NCI-H146 treated with DMSO at 0.1 percent for 48 hours (cell line): ENCODE data around the gene SDK1.
A peak's percentile ranks its signal among the peaks of the same experiment; 100 is the strongest.

Source experiments
- DNase-seq: peaks from one replicate; lab custom pipeline; 2025; ENCODE audit not compliant: unreplicated experiment; lab: John Stamatoyannopoulos, UW

SDK1 gene

DNA sequence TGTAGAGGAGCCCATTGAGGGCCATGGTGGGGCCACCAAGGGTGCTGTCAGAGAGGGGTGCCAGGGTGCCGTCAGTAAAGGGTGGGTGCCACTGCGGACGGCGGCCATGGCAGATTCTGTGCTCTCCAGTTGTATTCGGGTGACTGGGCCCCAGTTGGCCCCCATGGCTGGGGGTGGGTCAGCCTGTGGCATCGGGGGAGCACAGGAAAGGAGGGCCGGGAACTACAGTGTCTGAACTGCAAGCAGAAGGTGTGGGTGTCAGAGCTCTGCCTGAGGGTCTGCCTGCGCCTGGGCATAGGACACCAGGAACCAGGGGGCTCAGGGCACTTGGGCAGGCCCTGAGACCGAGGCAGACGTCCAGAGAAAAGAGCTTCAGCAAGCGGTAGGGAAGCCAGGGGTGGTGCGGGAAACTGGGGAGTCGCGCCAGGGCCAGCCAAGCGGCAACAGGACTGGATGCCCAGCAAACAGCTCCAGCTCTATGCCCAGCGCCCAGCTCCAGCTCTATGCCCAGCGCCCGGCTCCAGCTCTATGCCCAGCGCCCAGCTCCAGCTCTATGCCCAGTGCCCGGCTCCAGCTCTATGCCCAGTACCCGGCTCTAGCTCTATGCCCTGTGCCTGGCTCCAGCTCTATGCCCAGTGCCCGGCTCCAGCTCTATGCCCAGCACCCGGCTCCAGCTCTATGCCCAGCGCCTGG lies 878.8 kb downstream of the SDK1 start:
- DNase-seq: no peak

DNA sequence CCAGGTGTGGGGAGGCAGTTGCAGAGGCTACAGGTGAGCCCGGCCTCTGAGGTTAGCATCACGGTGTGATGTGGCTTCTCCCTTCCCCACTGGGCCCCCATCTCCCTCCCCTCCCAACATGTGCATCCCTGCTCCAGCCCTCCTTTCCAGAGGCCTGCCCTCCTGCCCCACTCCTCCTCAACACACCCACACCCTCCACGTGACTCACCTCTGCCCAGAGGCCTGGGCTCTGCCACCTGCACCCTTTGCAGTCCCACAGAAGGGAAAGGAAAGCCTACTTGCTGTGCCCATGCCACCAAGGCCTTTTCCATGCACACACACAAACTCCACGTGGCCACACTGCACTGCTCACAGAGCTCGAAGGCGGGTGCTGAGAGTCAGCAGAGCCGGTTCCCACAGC lies 880.4 kb downstream of the SDK1 start:
- DNase-seq: no peak

DNA sequence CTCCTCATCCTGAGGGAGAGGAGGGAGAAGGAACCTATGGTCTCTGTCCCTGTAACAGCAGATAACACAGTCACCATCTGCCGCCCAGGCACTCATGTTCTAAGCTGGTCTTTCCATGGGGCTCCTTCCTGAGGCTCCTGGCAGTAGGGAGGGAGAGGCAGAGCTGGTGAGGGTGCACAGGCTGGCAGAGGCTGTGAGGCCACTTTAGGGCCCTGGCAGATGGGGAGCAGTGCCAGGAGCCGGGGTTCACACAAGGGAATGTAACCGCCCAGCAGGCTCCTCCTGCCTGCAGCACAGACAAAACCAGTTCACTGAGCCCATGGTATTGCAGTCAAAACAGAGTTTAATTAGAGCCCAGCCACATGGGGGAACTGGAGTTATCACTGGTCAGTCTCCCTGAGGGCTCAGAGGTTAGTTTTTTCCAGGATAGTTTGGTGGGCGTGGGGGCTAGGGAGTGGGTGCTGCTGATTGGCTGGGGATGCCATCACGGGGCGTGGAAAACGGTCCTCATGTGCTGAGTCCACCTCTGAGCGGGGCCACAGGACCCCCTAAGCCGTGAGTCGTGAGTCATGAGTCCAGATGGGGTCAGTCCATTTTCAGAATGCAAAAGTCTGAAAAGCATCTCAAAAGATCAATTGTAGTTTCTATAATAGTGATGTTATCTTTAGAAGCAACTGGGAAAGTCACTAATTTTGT lies 881.7 kb downstream of the SDK1 start:
- DNase-seq: no peak

DNA sequence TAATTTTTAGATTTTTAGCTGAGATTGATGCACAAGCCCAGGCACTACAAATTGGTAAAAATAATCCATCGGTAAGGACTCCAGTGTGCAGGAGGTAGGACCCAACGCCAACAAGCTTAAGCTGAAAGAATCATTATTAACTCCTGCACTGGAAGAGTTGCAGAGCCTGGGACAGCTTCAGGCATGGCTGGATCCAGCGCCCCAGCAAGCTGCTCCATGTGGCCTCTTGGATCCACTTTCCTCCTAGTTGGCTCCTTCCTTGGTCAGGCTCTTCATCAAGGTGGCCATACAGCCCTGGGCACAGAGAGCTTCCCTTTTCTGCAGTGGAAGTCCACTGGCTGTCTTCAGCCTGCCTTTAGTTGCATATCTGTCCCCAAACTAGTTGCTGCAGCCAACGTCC lies 883.6 kb downstream of the SDK1 start:
- no peak for DNase-seq

DNA sequence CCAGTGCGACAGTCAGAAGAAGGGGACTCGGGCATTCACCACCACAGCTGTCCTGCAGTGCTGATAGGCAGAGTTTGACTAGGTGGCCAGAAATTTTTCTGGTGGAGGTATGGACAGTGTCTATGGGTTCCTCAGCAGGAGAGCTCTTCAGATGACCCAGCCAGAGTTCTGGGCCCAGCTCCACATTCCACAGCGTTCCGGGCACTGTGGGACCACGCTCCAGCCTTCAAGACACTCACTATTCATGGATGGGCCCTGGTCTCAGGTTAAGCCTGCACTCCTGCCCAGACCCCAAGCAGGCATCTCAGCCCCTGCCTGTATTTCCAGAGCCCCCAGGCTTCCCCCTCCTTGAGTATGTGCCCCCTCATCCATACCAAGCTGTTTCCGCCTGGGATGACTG lies 884.1 kb downstream of the SDK1 start:
- DNase-seq: no peak

DNA sequence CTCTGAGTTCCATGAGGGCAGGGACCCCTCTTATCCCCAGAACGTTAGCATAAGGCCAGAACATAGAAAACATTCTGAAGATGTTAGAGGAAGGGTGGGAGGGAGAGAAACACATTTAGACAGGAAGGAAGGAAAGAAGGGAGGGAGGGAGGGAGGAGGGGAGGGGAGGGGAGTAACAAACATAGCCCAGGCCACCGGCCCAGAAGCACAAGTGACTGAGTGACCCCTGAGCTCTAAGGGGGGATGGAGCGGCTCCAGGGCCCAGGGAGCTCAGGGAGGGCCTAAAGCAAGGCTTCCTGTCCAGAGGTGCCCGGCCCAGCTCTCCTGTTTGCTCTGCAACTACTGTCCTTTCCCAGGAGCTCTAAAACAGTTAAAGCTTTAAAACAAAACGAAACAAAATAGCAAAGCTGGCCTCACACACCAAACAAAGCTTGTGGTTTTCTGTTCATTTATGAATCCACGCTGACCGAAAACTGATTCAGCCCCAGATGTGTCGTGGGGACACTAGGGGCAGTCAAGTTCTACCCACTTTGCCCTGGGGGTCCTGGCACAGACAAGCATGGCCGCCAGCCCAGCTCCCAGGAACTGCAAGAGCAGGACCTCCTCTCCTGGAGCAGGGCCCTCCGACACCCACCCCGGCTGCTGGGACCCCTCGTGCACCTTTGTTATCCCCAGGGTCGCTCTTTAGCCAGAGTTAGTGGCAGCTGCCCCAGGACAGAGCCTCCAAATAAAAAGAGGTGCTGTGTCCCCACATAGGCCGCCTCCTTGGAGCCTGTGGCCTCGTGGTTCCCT lies 884.9 kb downstream of the SDK1 start:
- DNase-seq: no peak

DNA sequence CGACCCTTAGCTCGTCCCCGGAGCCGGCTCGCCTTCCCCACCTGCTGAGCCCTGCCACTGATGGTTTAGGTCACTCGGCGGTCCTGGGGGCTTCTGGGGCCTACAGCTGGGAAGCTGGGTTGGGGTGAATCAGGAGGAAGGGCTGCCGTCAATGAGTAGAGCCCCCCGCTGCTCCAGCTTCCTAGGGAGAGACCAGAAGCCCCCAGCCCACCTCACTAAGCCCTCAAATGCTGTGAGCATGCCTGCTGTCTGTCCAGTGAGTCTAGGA lies 885.4 kb downstream of the SDK1 start:
- no peak for DNase-seq

DNA sequence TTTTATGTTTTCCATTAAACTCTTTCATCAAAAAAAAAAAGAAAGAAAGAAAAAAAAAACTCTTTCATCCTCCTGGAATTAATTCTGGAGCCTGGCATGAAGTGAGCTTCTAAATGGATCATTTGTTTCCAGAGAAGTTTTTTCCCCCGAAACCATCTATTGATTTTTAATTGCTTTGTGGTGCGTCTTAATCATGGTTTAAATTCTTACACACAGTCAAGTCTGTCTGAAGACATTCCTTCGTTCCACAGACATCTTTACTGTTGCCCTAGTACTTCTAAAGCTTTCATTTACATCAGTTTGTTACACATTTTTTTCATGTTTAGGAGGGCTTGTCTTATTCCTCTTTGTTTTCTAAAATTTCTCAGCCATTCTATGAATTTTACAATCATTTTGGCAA lies 887.6 kb downstream of the SDK1 start:
- DNase-seq: no peak

DNA sequence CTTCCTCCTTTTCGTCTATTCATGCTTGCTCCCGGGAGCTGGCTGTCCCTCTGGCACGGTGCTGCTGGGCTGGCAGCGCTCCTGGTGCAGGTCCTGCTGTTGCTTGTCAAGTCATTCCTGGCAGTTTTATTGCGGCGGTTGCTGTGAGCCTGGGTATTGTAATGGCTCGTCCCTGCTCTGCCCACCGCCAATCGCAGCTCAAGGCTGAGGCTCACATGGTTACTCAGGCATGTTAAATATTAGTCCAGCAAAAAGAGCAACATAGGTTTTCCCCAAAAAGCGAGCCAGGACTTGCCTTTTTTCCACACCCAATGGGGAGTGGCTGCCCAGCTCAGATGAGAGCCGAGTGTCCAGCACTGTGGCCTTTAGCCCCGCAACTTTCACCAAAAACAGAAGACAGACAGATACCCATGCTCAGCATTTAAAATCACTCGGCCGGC lies 888.1 kb downstream of the SDK1 start:
- DNase-seq: no peak

DNA sequence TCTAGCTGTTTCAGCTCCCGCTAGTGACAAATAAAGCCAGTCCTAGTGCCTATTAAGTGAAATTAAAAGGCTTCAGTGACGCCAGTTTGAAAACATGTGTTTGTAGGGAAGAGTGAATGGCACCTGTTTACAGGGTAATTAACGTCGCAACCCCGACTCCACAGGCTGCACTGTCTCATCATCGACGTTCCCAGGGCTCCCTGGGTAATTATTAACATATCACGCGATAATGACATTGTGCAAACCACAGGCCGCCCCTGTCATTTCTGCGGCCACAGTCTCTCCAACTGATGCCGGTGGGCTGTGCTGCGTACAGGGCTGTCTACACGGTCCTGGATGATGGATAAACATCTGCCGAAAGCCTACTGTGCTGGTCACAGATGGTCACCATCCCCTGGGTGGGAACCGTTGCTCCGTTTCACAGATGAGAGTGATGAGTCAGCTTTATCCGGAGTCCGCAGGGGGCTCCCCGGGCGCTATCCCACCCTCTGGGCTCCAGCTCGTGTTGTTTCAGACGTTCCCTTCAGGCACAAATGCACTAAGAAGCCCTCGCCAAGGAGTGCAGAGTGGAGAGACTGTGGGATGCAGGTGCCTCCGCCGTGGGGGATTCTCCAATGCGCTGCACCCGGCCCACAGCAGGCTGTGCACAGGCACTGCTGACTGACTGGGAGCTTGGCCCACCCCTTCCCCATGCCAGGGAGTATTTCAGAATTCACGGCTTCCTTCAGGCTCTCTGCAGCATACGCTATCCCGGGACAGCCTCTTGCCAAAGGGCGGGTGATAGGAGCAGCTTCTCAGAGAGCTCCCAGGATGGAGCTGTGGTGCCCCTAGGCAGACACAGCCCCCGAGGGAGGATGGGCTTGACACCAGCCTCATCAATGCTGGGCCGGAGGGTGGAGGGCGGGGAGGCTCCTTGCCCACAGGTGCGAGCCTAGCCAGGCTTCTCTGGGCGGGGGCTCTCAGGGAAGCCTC lies 889.2 kb downstream of the SDK1 start:
- DNase-seq: peak; percentile 60

DNA sequence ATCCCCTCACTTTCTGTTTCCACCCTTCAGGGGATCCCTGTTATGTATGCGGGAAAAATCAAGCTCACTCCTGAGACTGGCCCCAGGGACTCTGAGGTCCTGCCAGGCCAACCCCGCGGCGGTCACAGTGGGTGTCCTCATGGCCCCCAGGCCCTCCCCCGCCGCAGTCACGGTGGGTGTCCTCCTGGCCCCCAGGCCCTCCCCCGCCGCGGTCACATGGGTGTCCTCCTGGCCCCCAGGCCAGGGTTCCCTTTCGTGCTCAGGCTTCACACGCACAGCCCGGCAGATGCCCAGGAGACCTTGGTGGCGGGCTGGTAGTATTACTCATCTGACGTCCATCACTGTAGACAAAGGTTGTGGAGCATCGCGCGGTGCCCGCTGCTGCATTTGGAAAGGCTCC lies 890.0 kb downstream of the SDK1 start:
- DNase-seq: no peak

DNA sequence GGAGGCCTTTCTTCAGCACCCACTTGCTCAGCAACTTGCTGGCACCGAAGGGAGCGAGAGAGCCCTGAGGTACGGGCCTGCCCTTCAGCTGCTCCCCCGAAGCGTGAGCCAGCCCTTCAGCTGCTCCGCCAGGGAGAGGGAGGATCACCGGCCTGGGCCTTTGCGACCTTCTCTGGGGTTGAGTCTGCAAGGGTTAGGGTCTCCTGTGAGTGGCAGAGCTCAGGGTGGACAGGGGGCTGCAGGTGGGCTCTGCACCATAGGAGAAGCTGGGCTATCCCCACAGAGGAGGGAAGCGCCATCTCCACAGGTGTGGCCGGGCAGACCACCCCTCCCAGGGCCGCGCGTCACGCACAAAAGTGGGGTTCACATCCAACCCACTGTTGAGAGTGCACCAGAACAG lies 890.5 kb downstream of the SDK1 start:
- DNase-seq: no peak

DNA sequence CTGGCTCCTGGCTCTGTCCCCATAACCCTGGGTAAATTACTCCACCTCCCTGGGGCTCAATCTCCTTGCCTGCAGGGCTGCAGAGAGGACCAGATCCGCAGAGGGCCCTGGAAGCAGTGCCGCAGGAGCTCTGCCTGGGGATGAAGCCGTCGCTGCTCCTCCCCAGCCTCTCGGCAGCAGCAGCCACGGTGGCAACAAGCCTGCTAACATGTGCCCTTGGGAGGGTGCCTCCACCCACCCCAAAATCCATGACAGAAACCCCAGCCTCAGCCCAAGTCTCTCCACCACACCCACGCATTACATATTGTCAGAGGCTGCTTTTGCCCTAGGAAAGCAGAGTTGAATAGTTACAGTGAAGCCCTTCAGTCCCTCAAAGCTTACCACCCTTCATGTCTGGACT lies 894.6 kb downstream of the SDK1 start:
- DNase-seq: no peak

DNA sequence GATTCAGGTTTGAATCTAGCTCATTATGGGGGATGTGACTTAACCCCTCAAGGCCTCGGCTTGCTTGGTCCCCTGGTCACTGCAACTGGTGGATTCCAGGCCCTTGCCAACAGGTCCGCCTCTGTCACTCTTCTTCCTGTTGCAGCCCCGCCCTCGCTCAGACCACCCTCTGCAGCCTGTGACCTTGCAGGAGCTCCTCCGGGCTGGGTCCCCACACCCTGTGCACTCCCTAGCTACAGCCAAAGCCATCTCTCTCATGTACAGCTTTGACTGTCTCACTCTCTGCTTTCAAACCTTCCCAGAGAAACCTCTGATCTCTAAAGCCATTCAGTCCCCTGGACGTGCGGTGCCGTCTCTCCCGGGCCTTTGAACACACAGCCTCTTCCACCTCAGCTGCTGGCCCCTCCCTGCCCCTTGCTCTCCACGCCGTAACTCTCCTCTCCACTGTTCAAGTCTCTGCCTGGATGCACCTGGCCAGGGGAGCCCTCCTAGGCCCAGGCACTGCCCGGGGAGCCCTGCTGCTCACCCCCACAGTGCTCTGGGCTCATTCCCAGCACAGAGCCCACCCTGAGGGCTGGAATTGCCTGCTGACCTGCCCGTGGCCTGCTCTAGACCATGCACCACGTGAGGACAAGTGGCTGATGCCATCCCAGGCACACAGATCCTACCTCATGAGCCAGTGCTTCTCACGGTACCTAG lies 895.2 kb downstream of the SDK1 start:
- DNase-seq: no peak

DNA sequence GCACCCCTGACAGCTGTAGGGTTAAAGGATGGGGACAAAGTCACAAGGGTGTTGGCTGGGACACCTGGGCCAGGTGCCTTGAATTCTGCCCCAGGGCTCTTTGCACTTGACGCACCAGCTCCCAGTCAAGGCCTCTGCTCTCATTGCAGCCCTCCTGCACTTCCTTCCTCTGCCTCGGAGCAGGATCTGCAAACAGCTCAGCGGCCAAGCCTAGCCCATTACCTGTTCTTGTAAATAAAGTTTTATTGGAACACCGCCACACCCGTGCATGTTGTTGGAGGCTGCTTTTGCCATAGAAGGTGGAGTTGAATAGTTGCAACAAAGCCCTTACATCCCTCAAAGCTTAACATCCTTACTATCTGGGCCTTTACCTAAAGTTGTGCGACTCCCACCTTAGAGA lies 897.2 kb downstream of the SDK1 start:
- DNase-seq: no peak

DNA sequence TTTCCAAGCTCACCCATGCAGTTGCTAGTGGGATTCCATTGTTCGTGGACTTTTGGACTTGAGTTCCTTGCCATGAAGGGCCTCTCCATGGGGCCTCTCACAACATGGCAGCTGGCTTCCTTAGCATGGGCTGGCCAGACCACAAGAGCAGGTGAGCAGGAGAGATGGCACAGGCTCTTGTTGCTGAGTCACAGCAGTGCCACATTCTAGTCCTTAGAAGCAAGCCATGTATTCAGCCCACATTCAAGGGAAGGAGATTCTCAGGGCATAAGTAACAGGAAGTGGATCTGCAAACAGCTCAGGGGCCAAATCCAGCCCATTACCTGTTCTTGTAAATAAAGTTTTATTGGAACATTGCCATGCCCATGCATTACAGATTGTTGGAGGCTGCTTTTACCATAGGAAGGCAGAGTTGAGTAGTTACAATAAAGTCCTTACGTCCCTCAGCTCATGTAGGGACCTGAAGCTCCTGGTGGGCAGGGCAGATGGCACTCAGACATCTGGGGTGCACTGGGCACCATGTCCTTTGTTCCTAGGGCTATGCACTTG lies 899.6 kb downstream of the SDK1 start:
- no peak for DNase-seq

DNA sequence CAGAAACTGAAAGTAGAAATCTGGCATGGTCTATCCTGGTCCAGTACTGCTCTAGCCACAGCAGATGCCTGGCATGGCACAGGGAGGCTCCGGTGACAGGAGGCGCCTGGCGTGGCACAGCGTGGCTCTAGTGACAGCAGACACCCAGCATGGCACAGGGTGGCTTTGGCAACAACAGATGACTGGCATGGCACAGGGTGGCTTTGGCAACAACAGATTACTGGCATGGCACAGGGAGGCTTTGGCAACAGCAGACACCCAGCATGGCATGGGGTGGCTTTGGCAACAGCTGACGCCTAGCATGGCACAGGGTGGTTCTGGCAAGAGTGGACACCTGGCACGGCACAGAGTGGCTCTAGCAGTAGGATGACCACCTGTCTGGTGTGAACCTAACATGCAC lies 900.5 kb downstream of the SDK1 start:
- no peak for DNase-seq

DNA sequence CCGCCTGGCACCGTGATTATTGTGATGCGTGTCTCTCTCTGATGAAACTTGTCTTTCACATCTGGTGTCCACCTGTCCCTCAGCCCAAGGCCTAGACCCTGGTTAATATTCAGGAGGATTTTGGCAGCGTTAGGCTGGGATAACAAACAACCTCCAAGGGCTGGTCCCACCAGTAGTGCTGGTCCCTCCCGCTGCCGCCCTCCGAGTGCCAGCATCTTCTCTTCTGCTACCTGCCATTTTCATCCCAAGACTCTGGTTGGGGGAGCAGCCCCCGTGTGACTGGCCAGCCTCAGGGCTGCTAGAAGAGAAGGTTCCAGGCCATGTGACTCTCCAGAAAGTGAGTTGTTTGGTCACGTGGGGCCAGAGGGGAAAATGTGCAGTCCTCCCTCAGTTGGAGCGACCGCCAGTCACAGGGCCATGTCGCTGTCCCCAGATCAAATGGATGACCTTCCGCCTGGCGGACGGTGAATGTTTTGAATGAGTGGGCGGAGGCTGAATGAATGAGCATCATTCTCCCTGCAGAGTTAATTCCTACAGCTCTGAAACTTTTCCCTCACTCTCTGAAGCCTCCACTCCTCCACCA lies 901.2 kb downstream of the SDK1 start:
- DNase-seq: no peak

DNA sequence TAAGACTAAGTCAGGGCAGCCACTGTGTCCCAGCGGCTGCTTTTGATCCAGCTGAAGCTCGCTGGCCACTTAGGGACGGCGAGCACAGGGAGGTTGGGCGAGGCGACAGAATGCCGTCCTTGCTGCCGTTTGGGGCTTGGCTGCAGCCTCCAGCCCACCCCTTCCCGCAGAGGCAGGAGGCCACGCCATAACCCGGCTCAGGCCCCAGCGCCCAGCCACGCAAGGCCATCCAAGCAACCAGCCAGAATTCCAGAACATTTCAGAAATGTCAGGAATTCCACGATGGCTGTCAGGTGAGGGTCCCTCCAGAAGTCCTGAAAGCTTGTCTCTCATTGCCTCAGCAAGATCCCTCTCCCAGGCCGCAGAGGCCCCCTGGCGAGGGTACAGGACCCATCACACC lies 901.9 kb downstream of the SDK1 start:
- no peak for DNase-seq
